A673 (cell line): ENCODE data around the gene CYP3A4. TPM values are rescaled to one million over a fixed set of nuclear protein-coding genes. Genes with fewer than 3 reads are reported as not detected.

Experiments used
- BruUV-seq: library from RNA; stranded (reverse); fragments of 400-500 nt; replicated peaks from 2 replicates; lab custom pipeline; 2021; lab: Mats Ljungman, UMichigan
- CTCF ChIA-PET: fragments of 300-600 bp; sonication (Branson Sonifier 250); formaldehyde crosslinking; loops from one replicate; lab custom pipeline; 2022; ENCODE audit warnings: antibody characterized with exemption; lab: Charles Lee
- POLR2A ChIA-PET: fragments of 300-600 bp; sonication (Branson Sonifier 250); formaldehyde crosslinking; loops from one replicate; lab custom pipeline; 2022; ENCODE audit warnings: antibody characterized with exemption; ENCODE audit not compliant: low non-redundant PET; lab: Charles Lee
- DNase-seq: peaks from one replicate; pipeline ENCODE4 v3.0.0-alpha.2; 2015; ENCODE audit warnings: low spot score
- H3K27ac ChIP-seq: fragments of 200-600 bp; sonication (generic); 2 replicates; pipeline ENCODE4 v1.5.1; 2016; ENCODE audit warnings: mixed run types, low read depth, mild to moderate bottlenecking, mixed read lengths, antibody characterized with exemption, low read length; ENCODE audit not compliant: poor library complexity, severe bottlenecking
- H3K27me3 ChIP-seq: fragments of 200-600 bp; sonication (generic); replicated peaks from 2 replicates; pipeline ENCODE4 v1.6.1; 2017; ENCODE audit warnings: mixed run types, low read depth, mild to moderate bottlenecking, mixed read lengths, antibody characterized with exemption, low read length; ENCODE audit not compliant: insufficient read depth, poor library complexity
- H3K36me3 ChIP-seq: fragments of 200-600 bp; sonication (generic); 2 replicates; pipeline ENCODE4 v1.6.1; 2016; ENCODE audit warnings: mixed run types, mild to moderate bottlenecking, mixed read lengths, antibody characterized with exemption, low read length; ENCODE audit not compliant: insufficient read depth, poor library complexity, severe bottlenecking
- H3K4me1 ChIP-seq: fragments of 200-600 bp; sonication (generic); 2 replicates; pipeline ENCODE4 v1.6.1; 2017; ENCODE audit warnings: mixed run types, mild to moderate bottlenecking, mixed read lengths, antibody characterized with exemption, low read length; ENCODE audit not compliant: insufficient read depth, poor library complexity, severe bottlenecking
- H3K4me3 ChIP-seq: fragments of 200-600 bp; sonication (generic); 2 replicates; pipeline ENCODE4 v1.5.1; 2016; ENCODE audit warnings: low read depth, mixed run types, mild to moderate bottlenecking, mixed read lengths, low read length; ENCODE audit not compliant: poor library complexity, severe bottlenecking
- H3K9me3 ChIP-seq: fragments of 200-600 bp; sonication (generic); 2 replicates; pipeline ENCODE4 v1.6.1; 2016; ENCODE audit warnings: mixed run types, low read depth, mild to moderate bottlenecking, mixed read lengths, antibody characterized with exemption, low read length; ENCODE audit not compliant: poor library complexity, severe bottlenecking
- EZH2 ChIP-seq: fragments of 200-600 bp; sonication (generic); IDR thresholded peaks from 2 replicates; pipeline ENCODE4 v1.6.1; 2017; ENCODE audit warnings: borderline replicate concordance, low read depth, mild to moderate bottlenecking, mixed read lengths, antibody characterized with exemption, low read length; ENCODE audit not compliant: poor library complexity, severe bottlenecking
- intact Hi-C: fragments of 100-400 bp; cut with micrococcal nuclease; formaldehyde crosslinking; loops from one replicate; pipeline ENCODE4 v1.10.0; 2022; ENCODE audit not compliant: unreplicated experiment
- total RNA-seq: library from RNA; stranded (reverse); gene quantifications from 2 replicates; pipeline ENCODE4 v1.2.3, GENCODE V29; 2021
- TF ChIP-seq, protein P1 (sequence below): fragments of 300-800, 200-600 bp; sonication (generic); conservative IDR thresholded peaks from 2 replicates; pipeline ENCODE4 v1.5.1; 2017; ENCODE audit warnings: low read depth, mild to moderate bottlenecking, antibody characterized with exemption, low read length, moderate library complexity, mixed read lengths

CYP3A4 gene
- total RNA-seq, 1 experiment from 2014 or later = not detected

- H3K4me3 ChIP-seq = no peak overlapping the region
- CTCF ChIA-PET = no interaction called here
- BruUV-seq = no TSS peak
These were observed 9.5 kb upstream of the CYP3A4 start for GRCh38 chr7:99793443-99793842.

GRCh38 chr7:99792967-99793366, 9.0 kb upstream of the CYP3A4 start:
- CTCF ChIA-PET = no interaction called here
- intact Hi-C loops = no loop called here

More at GRCh38 chr7:99793443-99793842, 9.5 kb upstream of the CYP3A4 start:
- H3K4me1 ChIP-seq = no peaks in the 10 kb centered on the region
- TF ChIP-seq EZH2 = no peak
- TF ChIP-seq, protein P1, sequence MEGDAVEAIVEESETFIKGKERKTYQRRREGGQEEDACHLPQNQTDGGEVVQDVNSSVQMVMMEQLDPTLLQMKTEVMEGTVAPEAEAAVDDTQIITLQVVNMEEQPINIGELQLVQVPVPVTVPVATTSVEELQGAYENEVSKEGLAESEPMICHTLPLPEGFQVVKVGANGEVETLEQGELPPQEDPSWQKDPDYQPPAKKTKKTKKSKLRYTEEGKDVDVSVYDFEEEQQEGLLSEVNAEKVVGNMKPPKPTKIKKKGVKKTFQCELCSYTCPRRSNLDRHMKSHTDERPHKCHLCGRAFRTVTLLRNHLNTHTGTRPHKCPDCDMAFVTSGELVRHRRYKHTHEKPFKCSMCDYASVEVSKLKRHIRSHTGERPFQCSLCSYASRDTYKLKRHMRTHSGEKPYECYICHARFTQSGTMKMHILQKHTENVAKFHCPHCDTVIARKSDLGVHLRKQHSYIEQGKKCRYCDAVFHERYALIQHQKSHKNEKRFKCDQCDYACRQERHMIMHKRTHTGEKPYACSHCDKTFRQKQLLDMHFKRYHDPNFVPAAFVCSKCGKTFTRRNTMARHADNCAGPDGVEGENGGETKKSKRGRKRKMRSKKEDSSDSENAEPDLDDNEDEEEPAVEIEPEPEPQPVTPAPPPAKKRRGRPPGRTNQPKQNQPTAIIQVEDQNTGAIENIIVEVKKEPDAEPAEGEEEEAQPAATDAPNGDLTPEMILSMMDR = no peak
- no peak overlapping the region for H3K27ac ChIP-seq
- POLR2A ChIA-PET = no interaction called here
- no peaks in the 10 kb centered on the region for H3K9me3 ChIP-seq
- intact Hi-C loops = no loop called here
- H3K36me3 ChIP-seq = no peaks in the 10 kb centered on the region
- no peak for DNase-seq
- H3K27me3 ChIP-seq = peaks cover 4% of the 10 kb centered on the region

GRCh38 chr7:99791667-99792369, 7.8 kb upstream of the CYP3A4 start:
- no peak overlapping the region for H3K27ac ChIP-seq
- no peaks in the 10 kb centered on the region for H3K4me1 ChIP-seq
- POLR2A ChIA-PET = no interaction called here
- H3K36me3 ChIP-seq = no peaks in the 10 kb centered on the region
- intact Hi-C loops = no loop called here
- no peak overlapping the region for H3K4me3 ChIP-seq
- TF ChIP-seq, protein P1 = no peak
- no peak for TF ChIP-seq EZH2
- CTCF ChIA-PET = no interaction called here
- H3K27me3 ChIP-seq = peaks cover 4% of the 10 kb centered on the region
- no TSS peak for BruUV-seq
- DNase-seq = no peak
- no peaks in the 10 kb centered on the region for H3K9me3 ChIP-seq

More at GRCh38 chr7:99792967-99793366, 9.0 kb upstream of the CYP3A4 start:
- POLR2A ChIA-PET = no interaction called here
- no peak overlapping the region for H3K4me3 ChIP-seq
- no peaks in the 10 kb centered on the region for H3K36me3 ChIP-seq
- no TSS peak for BruUV-seq
- peaks cover 4% of the 10 kb centered on the region for H3K27me3 ChIP-seq
- TF ChIP-seq, protein P1 = no peak
- TF ChIP-seq EZH2 = no peak
- H3K9me3 ChIP-seq = no peaks in the 10 kb centered on the region
- no peak overlapping the region for H3K27ac ChIP-seq
- no peak for DNase-seq
- no peaks in the 10 kb centered on the region for H3K4me1 ChIP-seq
